A549 (cell line): Measurements from ENCODE around the gene NUCB1. TPM values are rescaled to one million over a fixed set of nuclear protein-coding genes. Genes with fewer than 3 reads are reported as not detected.

Experiments used
- ATAC-seq, 2 experiments: fragments of 200-7000 bp in 1 of 2; fragments of >200 bp in 1 of 2; cut with Nextera tagmentation in 1 of 2; cut with Tn5 transposase in 1 of 2; 3 replicates each; pipeline versions ENCODE4 v1.8.0 to v1.9.1; 2018 to 2020; ENCODE audit warnings: mild to moderate bottlenecking in 1 of 2, moderate library complexity in 1 of 2
- CTCF ChIA-PET: fragments of 300-600 bp; sonication (Branson Sonifier 250); formaldehyde crosslinking; extraction: SDS; loops from one replicate; lab custom pipeline; 2021; ENCODE audit warnings: antibody characterized with exemption, inconsistent platforms; lab: Yijun Ruan, JAX
- POLR2A ChIA-PET: fragments of 350-600 bp; formaldehyde crosslinking; extraction: SDS; loops from one replicate; lab custom pipeline; 2021; ENCODE audit warnings: antibody characterized with exemption, inconsistent platforms; lab: Yijun Ruan, JAX
- DNase-seq, 2 experiments: peaks; one replicate each; pipeline versions ENCODE4 v3.0.0 to v3.0.0-alpha.2; 2011 to 2016; ENCODE audit warnings: low read depth in 1 of 2, low spot score in 1 of 2
- FAIRE-seq: peaks from 2 replicates; lab custom pipeline; 2011; peaks lifted over from hg19 to GRCh38; lab: Jason Lieb, UNC
- H3K27ac ChIP-seq, 2 experiments: fragments of >200 bp; sonication (Bioruptor Twin); formaldehyde crosslinking; 3 replicates each; pipeline ENCODE4 v1.5.1; 2016 to 2017
- H3K4me1 ChIP-seq: fragments of >200 bp; sonication (Bioruptor Twin); formaldehyde crosslinking; 3 replicates; pipeline ENCODE4 v1.6.1; 2016
- H3K4me2 ChIP-seq: fragments of >200 bp; sonication (Bioruptor Twin); formaldehyde crosslinking; 3 replicates; pipeline ENCODE4 v1.6.1; 2016
- H3K4me3 ChIP-seq: fragments of >200 bp; sonication (Bioruptor Twin); formaldehyde crosslinking; 3 replicates; pipeline ENCODE4 v1.5.1; 2016
- H3K9me3 ChIP-seq: fragments of >200 bp; sonication (Bioruptor Twin); formaldehyde crosslinking; 3 replicates; pipeline ENCODE4 v1.6.1; 2016
- CHD2 ChIP-seq: fragments of 150-350 bp; IDR thresholded peaks from 2 replicates; pipeline ENCODE4 v1.6.1; 2014; ENCODE audit warnings: low read length; ENCODE audit not compliant: partially characterized antibody
- CHD4 ChIP-seq: fragments of 200-600 bp; sonication (generic); IDR thresholded peaks from 2 replicates; pipeline ENCODE4 v1.6.1; 2016; ENCODE audit warnings: antibody characterized with exemption, mild to moderate bottlenecking, borderline replicate concordance
- FOSL2 ChIP-seq, 2 experiments: fragments of 450-650 bp in 1 of 2; fragments of >200 bp in 1 of 2; sonication (Bioruptor Twin) in 1 of 2; formaldehyde crosslinking; IDR thresholded peaks; 2 replicates each; pipeline versions ENCODE4 v1.5.0 to v1.6.1; 2016 to 2020; ENCODE audit warnings: mild to moderate bottlenecking in 1 of 2, moderate library complexity in 1 of 2
- GATA3 ChIP-seq: IDR thresholded peaks from 2 replicates; pipeline ENCODE4 v1.6.1; 2012; ENCODE audit warnings: borderline replicate concordance
- HES2 ChIP-seq: fragments of >200 bp; sonication (Bioruptor Twin); formaldehyde crosslinking; IDR thresholded peaks from 2 replicates; pipeline ENCODE4 v1.6.1; 2016
- HEYL ChIP-seq: fragments of 250-450 bp; sonication (Bioruptor Pico); IDR thresholded peaks from 2 replicates; pipeline ENCODE4 v1.8.0; 2021; ENCODE audit warnings: mild to moderate bottlenecking, moderate library complexity
- HOXA7 ChIP-seq: fragments of 250-450 bp; sonication (Bioruptor Pico); IDR thresholded peaks from 2 replicates; pipeline ENCODE4 v1.5.0; 2020; ENCODE audit warnings: mild to moderate bottlenecking, moderate library complexity
- JUN ChIP-seq, 2 experiments: fragments of >200 bp; sonication (Bioruptor Twin); formaldehyde crosslinking; IDR thresholded peaks; 2 replicates in 1 of 2; 3 replicates in 1 of 2; pipeline ENCODE4 v1.6.1; 2016 to 2017
- KDM1A ChIP-seq: fragments of 200-600 bp; sonication (generic); IDR thresholded peaks from 2 replicates; pipeline ENCODE4 v1.6.1; 2016; ENCODE audit warnings: low read depth, mild to moderate bottlenecking
- KDM5A ChIP-seq: fragments of 200-600 bp; sonication (generic); IDR thresholded peaks from 2 replicates; pipeline ENCODE4 v1.6.1; 2016; ENCODE audit warnings: antibody characterized with exemption, mild to moderate bottlenecking
- MAFK ChIP-seq: fragments of 450-650 bp; IDR thresholded peaks from 2 replicates; pipeline ENCODE4 v1.6.1; 2014; ENCODE audit not compliant: partially characterized antibody
- MAX ChIP-seq: IDR thresholded peaks from 2 replicates; pipeline ENCODE4 v1.6.1; 2012
- MAZ ChIP-seq: fragments of 150-350 bp; IDR thresholded peaks from 2 replicates; pipeline ENCODE4 v1.6.1; 2014; ENCODE audit warnings: antibody characterized with exemption, low read depth, low read length, borderline replicate concordance
- MYC ChIP-seq: IDR thresholded peaks from 2 replicates; pipeline ENCODE4 v1.6.1; 2012; ENCODE audit warnings: mild to moderate bottlenecking, inconsistent platforms, low read length, improper control_type of control experiment, borderline replicate concordance
- NR3C1 ChIP-seq: fragments of >200 bp; sonication (Bioruptor Twin); formaldehyde crosslinking; IDR thresholded peaks from 3 replicates; pipeline ENCODE4 v1.6.1; 2017
- PHF8 ChIP-seq: fragments of 200-600 bp; sonication (generic); IDR thresholded peaks from 2 replicates; pipeline ENCODE4 v1.6.1; 2016; ENCODE audit warnings: low read depth, mild to moderate bottlenecking, antibody characterized with exemption, moderate library complexity, borderline replicate concordance
- POLR2AphosphoS2 ChIP-seq: conservative IDR thresholded peaks from 2 replicates; pipeline ENCODE4 v1.6.1; 2012; ENCODE audit warnings: low read length, improper control_type of control experiment, inconsistent platforms
- REST ChIP-seq: fragments of 200-600 bp; sonication (generic); IDR thresholded peaks from 2 replicates; pipeline ENCODE4 v1.6.1; 2016; ENCODE audit warnings: antibody characterized with exemption, mild to moderate bottlenecking, moderate library complexity
- RNF2 ChIP-seq: fragments of 200-600 bp; sonication (generic); IDR thresholded peaks from 2 replicates; pipeline ENCODE4 v1.6.1; 2016; ENCODE audit warnings: low read depth, mild to moderate bottlenecking, antibody characterized with exemption, moderate library complexity, borderline replicate concordance
- TFCP2L1 ChIP-seq: fragments of 250-450 bp; sonication (Bioruptor Pico); IDR thresholded peaks from 2 replicates; pipeline ENCODE4 v1.5.0; 2021; ENCODE audit warnings: mild to moderate bottlenecking
- TP53 ChIP-seq: fragments of 250-450 bp; sonication (Bioruptor Pico); IDR thresholded peaks from 2 replicates; pipeline ENCODE4 v1.5.0; 2021; ENCODE audit warnings: mild to moderate bottlenecking, moderate library complexity
- ZC3H11A ChIP-seq: fragments of 450-650 bp; IDR thresholded peaks from 2 replicates; pipeline ENCODE4 v1.6.1; 2014; ENCODE audit warnings: antibody characterized with exemption, mild to moderate bottlenecking
- ZNF302 ChIP-seq: fragments of 250-450 bp; sonication (Bioruptor Pico); IDR thresholded peaks from 2 replicates; pipeline ENCODE4 v1.9.0; 2021; ENCODE audit warnings: inconsistent platforms, mild to moderate bottlenecking, moderate library complexity
- ZSCAN20 ChIP-seq: fragments of 250-450 bp; sonication (Bioruptor Pico); IDR thresholded peaks from 2 replicates; pipeline ENCODE4 v1.8.0; 2022; ENCODE audit warnings: mild to moderate bottlenecking, moderate library complexity
- WGBS: methylation state at CpG from one replicate; pipeline ENCODE4 v1.1.6; 2017; ENCODE audit errors: missing lambda C conversion rate; 5-methylcytosine and 5-hydroxymethylcytosine counted together
- polyA plus RNA-seq, 4 experiments: library from polyadenylated mRNA; depleted of rRNA in 3 of 4; stranded (reverse); fragments of >200 nt; fragmentation: RNase III in 1 of 4; extraction: RNeasy Plus Mini Kit Qiagen cat#74134 plus additional on column Dnase treatment in 1 of 4; gene quantifications; 2 replicates in 3 of 4; 3 replicates in 1 of 4; pipeline ENCODE4 v1.2.3, GENCODE V29; 2011 to 2017

Gene NUCB1
- polyA plus RNA-seq, 2 of the 4 experiments (the other 2 are of a cell fraction), result 79.5 to 182 TPM

- TF ChIP-seq KDM1A, result no peak
Measured at GRCh38 chr19:48854103-48854502, 46.0 kb upstream of the NUCB1 start (continued).

- no peaks in the 10 kb centered on the region for H3K9me3 ChIP-seq
- FAIRE-seq, result no peak
- DNase-seq, result no peak
- CTCF ChIA-PET, result interaction anchor here (0.6 to 24.1 kb wide), 5 partner anchors 8 to 77 kb away, joined by 3 to 927 read pairs (median 4); partner anchors contain the start of gene HSD17B14
- H3K27ac ChIP-seq, result no peak overlapping the region
- no peak overlapping the region for H3K4me2 ChIP-seq
- POLR2A ChIA-PET, result interaction anchor here (0.6 kb wide), 1 partner anchor 482 kb away, joined by 3 read pairs; no protein-coding TSS in a partner anchor
- no peak for ATAC-seq
- no peak for TF ChIP-seq ZSCAN20 (CRISPR knock-in tag)
- no peak for TF ChIP-seq HOXA7 (CRISPR knock-in tag)
- no peak for TF ChIP-seq CHD4
- no peak for TF ChIP-seq MAX
- no peak for TF ChIP-seq RNF2
- TF ChIP-seq KDM5A, result no peak
- no peak for TF ChIP-seq GATA3
- TF ChIP-seq JUN (IDR thresholded peaks at IDR 0.05), result no peak
- TF ChIP-seq MYC, result no peak
- no peak for TF ChIP-seq POLR2AphosphoS2
- no peak for TF ChIP-seq TFCP2L1
- TF ChIP-seq HEYL (CRISPR knock-in tag), result no peak
- no peak for TF ChIP-seq ZNF302 (CRISPR knock-in tag)
- TF ChIP-seq FOSL2 (IDR thresholded peaks at IDR 0.05), result no peak
- no peak for TF ChIP-seq FOSL2 (CRISPR knock-in tag; IDR thresholded peaks at IDR 0.05)
- TF ChIP-seq TP53 (CRISPR knock-in tag), result no peak
- TF ChIP-seq PHF8, result no peak
- H3K4me3 ChIP-seq, result no peak overlapping the region
- H3K4me1 ChIP-seq, result no peaks in the 10 kb centered on the region
- WGBS, result 93% methylated on average over 6 of the region's 6 CpGs
Measured at GRCh38 chr19:48856921-48857320, 43.2 kb upstream of the NUCB1 start.

GRCh38 chr19:48858984-48859710 lies 41.0 kb upstream of the NUCB1 start:
- FAIRE-seq (no peak), ATAC-seq (peak; percentile 22 to 58; a peak in 4 of 6 replicates), DNase-seq (no peak)
- Histone ChIP-seq H3K9me3 (no peaks in the 10 kb centered on the region), H3K4me1 (no peaks in the 10 kb centered on the region), H3K4me3 (no peak overlapping the region), H3K27ac (no peak overlapping the region), H3K4me2 (no peak overlapping the region)
- CTCF ChIA-PET, result interaction anchor here (1.2 to 24.1 kb wide), 4 partner anchors 13 to 70 kb away, joined by 3 to 927 read pairs (median 70); partner anchors contain the start of gene PPP1R15A
- TF ChIP-seq NR3C1, result no peak
- no peak for TF ChIP-seq ZC3H11A
- no peak for TF ChIP-seq MAFK
- no peak for TF ChIP-seq FOSL2 (IDR thresholded peaks at IDR 0.05)
- no peak for TF ChIP-seq FOSL2 (CRISPR knock-in tag; IDR thresholded peaks at IDR 0.05)
- TF ChIP-seq MAZ, result no peak
- TF ChIP-seq REST, result no peak
- no peak for TF ChIP-seq HES2
- TF ChIP-seq CHD2, result no peak
- WGBS, result 69% methylated on average over 27 of the region's 34 CpGs
- POLR2A ChIA-PET, result interaction anchor here (0.5 kb wide), 1 partner anchor 83 kb away, joined by 3 read pairs; no protein-coding TSS in a partner anchor
